Mononuclear cell (primary cell): ENCODE results near the gene NEBL. TPM values are rescaled to one million over a fixed set of nuclear protein-coding genes. Genes with fewer than 3 reads are reported as not detected.

Source experiments
- H3K27me3 ChIP-seq: 2 replicates; pipeline ENCODE4 v1.6.0; 2011; ENCODE audit warnings: low read length, control low read depth; ENCODE audit not compliant: insufficient read depth
- H3K4me1 ChIP-seq: 2 replicates; pipeline ENCODE4 v1.5.1; 2011; ENCODE audit warnings: mild to moderate bottlenecking, low read length, control low read depth; ENCODE audit not compliant: insufficient read depth
- H3K4me3 ChIP-seq: 2 replicates; pipeline ENCODE4 v1.5.1; 2011; ENCODE audit warnings: mild to moderate bottlenecking, low read length, moderate library complexity
- H3K9me3 ChIP-seq: 2 replicates; pipeline ENCODE4 v1.5.1; 2011; ENCODE audit warnings: low read depth, mild to moderate bottlenecking, control low read depth, low read length
- total RNA-seq: library from RNA; depleted of rRNA; stranded (reverse); fragments of >200 nt; gene quantifications from one replicate; pipeline ENCODE4 v1.2.3, GENCODE V29; 2012

NEBL gene
- total RNA-seq, 1 donor = 0.10 TPM

- no peaks in the 10 kb centered on the region for H3K4me1 ChIP-seq
- no peaks in the 10 kb centered on the region for H3K9me3 ChIP-seq
- no peaks in the 10 kb centered on the region for H3K27me3 ChIP-seq
- H3K4me3 ChIP-seq = no peak overlapping the region
Measured at GRCh38 chr10:20797290-20797689, 99.8 kb downstream of the NEBL start.

- H3K27me3 ChIP-seq = no peaks in the 10 kb centered on the region
- H3K4me3 ChIP-seq = no peak overlapping the region
- H3K9me3 ChIP-seq = no peaks in the 10 kb centered on the region
- no peaks in the 10 kb centered on the region for H3K4me1 ChIP-seq
Measured at GRCh38 chr10:20795391-20795790, 101.7 kb downstream of the NEBL start.

DNA sequence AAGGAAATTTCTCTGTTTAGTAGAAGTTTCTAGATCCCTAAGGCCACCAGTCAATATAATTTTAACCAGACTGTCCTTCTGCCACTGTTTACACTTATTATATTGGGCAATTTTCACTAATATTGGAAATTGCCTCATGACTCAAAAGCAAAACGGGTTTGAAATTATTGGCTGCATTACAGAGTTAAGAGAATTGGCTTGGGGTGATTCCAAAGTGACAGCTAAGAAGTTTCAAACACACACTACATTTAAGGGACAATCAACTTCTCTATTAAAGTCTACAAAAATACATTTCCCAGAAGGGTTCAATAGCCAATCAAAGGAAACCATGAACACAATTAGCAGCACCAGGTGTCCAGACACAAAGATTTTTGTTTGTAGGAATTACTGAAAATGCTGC lies 111.9 kb downstream of the NEBL start:
- no peaks in the 10 kb centered on the region for H3K4me1 ChIP-seq
- H3K9me3 ChIP-seq = no peaks in the 10 kb centered on the region
- H3K27me3 ChIP-seq = no peaks in the 10 kb centered on the region
- no peak overlapping the region for H3K4me3 ChIP-seq

DNA sequence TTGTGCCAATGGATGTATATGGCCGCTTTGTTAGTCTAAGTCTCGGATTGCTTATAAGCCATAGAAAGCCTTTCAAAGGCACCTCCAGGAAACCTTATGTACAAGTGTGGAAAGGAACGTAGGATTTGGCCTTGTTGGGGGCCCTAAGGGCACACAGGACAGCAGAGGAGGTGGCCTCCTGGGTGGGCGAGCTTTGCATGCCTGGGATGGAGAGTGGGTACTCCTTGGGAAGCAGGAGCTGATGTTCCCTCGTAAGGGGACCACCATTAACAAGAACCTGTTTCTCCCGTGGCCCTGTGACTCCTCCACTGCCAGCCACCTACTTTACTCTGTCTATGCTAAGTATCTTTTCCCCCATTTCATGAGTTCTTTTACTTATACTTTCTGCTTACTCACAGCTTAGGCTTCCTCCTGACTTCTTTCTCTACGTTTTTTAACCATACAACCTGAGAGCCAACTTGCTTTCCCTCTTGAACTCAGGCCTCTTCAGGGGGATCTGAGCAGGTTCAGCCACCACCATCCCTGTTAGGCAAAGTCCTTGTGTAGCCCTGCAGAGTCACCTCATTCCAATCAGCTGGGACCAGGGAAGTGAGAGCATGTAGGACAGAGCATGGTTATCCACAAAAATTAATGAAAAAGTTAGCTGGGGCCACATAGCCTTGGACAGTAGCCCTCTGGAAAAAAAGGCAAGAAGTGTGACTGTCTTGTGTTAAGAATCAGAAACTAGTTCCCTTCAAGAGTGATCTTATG lies 118.9 kb downstream of the NEBL start:
- no peaks in the 10 kb centered on the region for H3K4me1 ChIP-seq
- H3K27me3 ChIP-seq = no peaks in the 10 kb centered on the region
- H3K9me3 ChIP-seq = no peaks in the 10 kb centered on the region
- H3K4me3 ChIP-seq = no peak overlapping the region

DNA sequence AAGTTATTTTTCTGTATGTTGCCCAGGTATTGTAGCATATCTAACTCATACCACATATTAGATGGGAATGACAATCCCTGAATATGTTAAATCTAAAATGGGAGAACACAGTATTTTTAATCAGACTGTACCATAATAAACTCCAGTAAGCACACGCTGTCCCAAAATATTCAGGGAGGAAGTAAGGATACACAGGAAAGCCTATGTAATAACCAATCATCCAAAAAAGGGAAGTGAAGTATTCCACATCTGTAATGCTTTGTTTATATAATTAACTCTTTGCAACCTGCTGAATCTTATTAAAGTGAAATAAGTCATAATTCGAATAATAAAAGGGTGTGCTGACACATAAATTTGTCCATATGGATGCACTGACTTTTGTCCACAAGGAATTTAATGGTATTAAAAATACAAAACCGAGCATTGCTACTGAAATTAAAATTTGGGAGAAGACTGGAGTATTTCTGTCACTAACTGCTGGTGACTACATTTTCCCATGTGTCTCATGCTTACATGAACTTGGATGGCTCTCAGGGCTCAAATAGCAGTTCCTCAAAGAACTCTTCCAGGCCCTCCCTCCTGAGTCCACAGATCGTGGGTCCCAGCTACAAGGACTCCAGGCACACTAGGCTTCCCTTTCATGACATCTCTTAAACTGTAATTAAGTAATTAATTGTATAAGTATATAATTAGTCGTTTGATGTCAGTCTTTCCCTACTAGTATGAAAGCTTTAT lies 120.6 kb downstream of the NEBL start:
- H3K9me3 ChIP-seq = no peaks in the 10 kb centered on the region
- no peaks in the 10 kb centered on the region for H3K4me1 ChIP-seq
- H3K4me3 ChIP-seq = no peak overlapping the region
- no peaks in the 10 kb centered on the region for H3K27me3 ChIP-seq

DNA sequence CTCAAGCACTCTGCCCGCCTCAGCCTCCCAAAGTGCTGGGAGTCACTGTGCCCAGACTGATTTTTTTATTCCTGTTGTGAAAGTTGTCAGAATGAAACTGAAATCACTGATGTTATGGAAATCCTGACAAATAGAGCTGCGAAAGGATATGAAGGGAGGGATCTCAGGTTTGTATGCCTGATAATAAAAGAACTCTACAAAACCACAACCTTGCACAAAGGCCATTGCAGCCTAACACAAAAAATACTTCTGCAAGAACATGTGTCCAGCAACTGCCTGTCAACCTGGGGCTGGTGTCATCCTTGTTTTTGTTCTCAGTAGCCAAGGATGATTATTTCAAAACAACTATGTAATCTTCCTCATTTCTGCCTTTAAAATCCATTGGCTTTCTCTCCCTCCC lies 126.1 kb downstream of the NEBL start:
- Histone ChIP-seq H3K9me3 (no peaks in the 10 kb centered on the region), H3K27me3 (no peaks in the 10 kb centered on the region), H3K4me3 (no peak overlapping the region), H3K4me1 (no peaks in the 10 kb centered on the region)

GRCh38 chr10:20769481-20769880 lies 127.6 kb downstream of the NEBL start:
- no peak overlapping the region for H3K4me3 ChIP-seq

GRCh38 chr10:20768843-20769242 lies 128.3 kb downstream of the NEBL start:
- Histone ChIP-seq H3K4me1 (no peaks in the 10 kb centered on the region), H3K4me3 (no peak overlapping the region)

More at GRCh38 chr10:20769481-20769880, 127.6 kb downstream of the NEBL start:
- no peaks in the 10 kb centered on the region for H3K27me3 ChIP-seq
- H3K9me3 ChIP-seq = no peaks in the 10 kb centered on the region
- no peaks in the 10 kb centered on the region for H3K4me1 ChIP-seq

DNA sequence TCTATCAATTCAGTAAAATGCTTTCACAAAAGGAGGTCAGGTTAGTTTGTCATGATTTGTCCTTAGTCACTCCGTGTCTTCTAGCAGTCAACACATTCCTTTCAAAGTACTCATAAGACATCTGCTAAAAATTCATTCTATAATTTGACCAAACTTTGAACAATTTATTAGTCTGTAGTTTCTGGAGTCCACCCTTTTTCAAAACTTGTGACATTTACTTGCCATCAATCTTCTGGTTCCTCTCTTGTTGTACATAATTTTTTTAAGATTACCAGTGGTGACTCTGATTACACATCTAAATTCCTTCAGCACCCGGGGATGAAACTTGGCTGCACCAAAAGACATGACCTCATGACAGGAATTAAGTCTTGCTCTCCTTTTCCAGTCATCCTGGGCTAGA lies 130.1 kb downstream of the NEBL start:
- Histone ChIP-seq H3K4me3 (no peak overlapping the region), H3K27me3 (no peaks in the 10 kb centered on the region), H3K9me3 (no peaks in the 10 kb centered on the region)

More at GRCh38 chr10:20768843-20769242, 128.3 kb downstream of the NEBL start:
- Histone ChIP-seq H3K27me3 (no peaks in the 10 kb centered on the region), H3K9me3 (no peaks in the 10 kb centered on the region)

DNA sequence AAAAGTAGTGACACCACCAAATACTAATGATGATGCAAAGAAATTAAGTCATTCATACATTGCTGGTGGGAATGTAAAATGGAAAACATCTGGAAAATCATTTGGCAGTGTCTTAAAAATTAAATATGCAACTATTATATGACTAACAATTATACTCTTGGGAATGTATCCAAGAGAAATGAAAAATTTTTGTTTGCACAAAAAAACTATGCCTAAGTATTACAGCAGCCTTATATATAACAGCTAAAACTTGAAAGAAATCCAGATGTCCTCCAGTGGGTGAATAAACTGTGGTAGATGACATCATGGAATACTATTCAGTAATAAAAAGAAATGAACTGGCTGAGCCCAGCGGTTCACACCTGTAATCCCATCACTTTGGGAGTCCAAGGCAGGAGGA lies 132.0 kb downstream of the NEBL start:
- H3K9me3 ChIP-seq = no peaks in the 10 kb centered on the region
- H3K27me3 ChIP-seq = no peaks in the 10 kb centered on the region
- H3K4me3 ChIP-seq = no peak overlapping the region

More for the DNA sequence above, 130.1 kb downstream of the NEBL start:
- no peaks in the 10 kb centered on the region for H3K4me1 ChIP-seq

DNA sequence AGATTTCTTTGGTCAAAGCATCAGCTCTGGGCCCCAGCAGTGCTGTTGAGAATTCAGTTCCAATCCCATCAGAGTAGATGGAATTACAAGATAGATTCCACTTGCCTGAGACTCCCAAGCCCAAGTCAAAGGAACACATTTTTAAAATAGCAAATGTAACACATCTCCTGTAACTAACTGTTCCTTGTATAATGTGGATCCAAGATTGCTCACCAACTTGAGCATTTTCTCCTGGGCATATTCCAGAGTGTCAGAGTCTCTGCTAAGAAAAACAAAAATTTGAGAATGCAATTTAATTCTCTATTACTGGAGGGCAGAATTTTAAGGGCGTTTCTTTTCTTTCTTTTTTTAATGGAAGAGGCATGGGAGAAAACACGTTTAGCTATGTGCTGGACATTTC lies 136.7 kb downstream of the NEBL start:
- Histone ChIP-seq H3K4me3 (no peak overlapping the region), H3K9me3 (no peaks in the 10 kb centered on the region), H3K27me3 (no peaks in the 10 kb centered on the region), H3K4me1 (no peaks in the 10 kb centered on the region)

More for the DNA sequence above, 132.0 kb downstream of the NEBL start:
- no peaks in the 10 kb centered on the region for H3K4me1 ChIP-seq

GRCh38 chr10:20748551-20748950 lies 148.6 kb downstream of the NEBL start:
- no peak overlapping the region for H3K4me3 ChIP-seq
- H3K9me3 ChIP-seq = peaks cover 15% of the 10 kb centered on the region
- no peaks in the 10 kb centered on the region for H3K27me3 ChIP-seq
- H3K4me1 ChIP-seq = no peaks in the 10 kb centered on the region

DNA sequence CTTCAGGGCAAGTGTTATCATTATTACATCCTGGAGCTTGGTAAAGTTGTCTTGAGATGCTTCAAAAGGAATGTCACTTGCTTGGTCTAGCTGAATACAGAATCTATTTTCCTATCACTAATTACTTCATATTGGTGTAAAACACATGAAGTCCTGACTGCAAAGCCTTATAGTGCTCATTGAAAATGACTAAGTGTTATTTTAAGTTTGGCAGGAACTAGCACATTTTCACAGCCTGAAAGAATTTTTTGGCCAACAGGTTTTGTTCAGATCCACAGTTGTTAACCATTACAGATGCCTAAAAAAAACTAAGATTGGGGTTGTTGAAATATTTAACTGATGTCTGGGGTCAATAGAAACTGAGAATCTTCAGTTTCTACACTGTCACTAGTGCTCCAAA lies 149.3 kb downstream of the NEBL start:
- H3K4me3 ChIP-seq = no peak overlapping the region
- H3K4me1 ChIP-seq = no peaks in the 10 kb centered on the region
- H3K27me3 ChIP-seq = no peaks in the 10 kb centered on the region
- H3K9me3 ChIP-seq = peaks cover 15% of the 10 kb centered on the region

DNA sequence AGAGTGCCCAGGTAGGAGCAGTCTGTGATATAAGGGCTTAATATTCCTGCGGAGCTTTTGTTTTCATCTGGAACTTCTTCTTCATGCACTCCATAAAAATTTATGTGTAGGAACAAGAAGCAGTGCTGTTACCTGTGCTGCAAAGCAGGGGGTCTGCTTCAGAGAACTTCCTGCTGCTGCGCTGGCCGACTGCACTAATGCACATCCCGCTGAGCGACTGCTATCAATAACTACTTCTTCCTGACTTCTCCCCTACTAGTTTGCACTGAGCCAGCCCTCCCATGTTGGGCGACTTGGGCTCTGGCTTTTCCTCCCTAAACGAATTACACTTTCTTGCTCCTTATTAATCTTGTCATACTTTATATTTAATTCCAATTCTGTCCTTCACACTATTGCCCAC lies 150.3 kb downstream of the NEBL start:
- Histone ChIP-seq H3K4me3 (no peak overlapping the region), H3K4me1 (no peaks in the 10 kb centered on the region), H3K9me3 (peaks cover 15% of the 10 kb centered on the region), H3K27me3 (no peaks in the 10 kb centered on the region)

- peaks cover 12% of the 10 kb centered on the region for H3K9me3 ChIP-seq
- H3K4me3 ChIP-seq = no peak overlapping the region
- no peaks in the 10 kb centered on the region for H3K4me1 ChIP-seq
- no peaks in the 10 kb centered on the region for H3K27me3 ChIP-seq
Measured at GRCh38 chr10:20745556-20746375, 151.3 kb downstream of the NEBL start.
